H1 (cell line): Measurements from ENCODE around the gene RAVER2. TPM values are rescaled to one million over a fixed set of nuclear protein-coding genes. Genes with fewer than 3 reads are reported as not detected.

Experiments used
- CHD7 ChIP-seq: fragments of 300-600 bp; sonication (generic); IDR thresholded peaks from 2 replicates; pipeline ENCODE4 v1.7.1; 2012; ENCODE audit warnings: low read length, moderate library complexity, mild to moderate bottlenecking, inconsistent platforms; ENCODE audit not compliant: insufficient replicate concordance
- CREB1 ChIP-seq: IDR thresholded peaks from 2 replicates; pipeline ENCODE4 v1.6.1; 2012; ENCODE audit warnings: inconsistent platforms
- HDAC2 ChIP-seq, 2 experiments: fragments of 300-600 bp in 1 of 2; sonication (generic) in 1 of 2; IDR thresholded peaks; 2 replicates each; pipeline ENCODE4 v1.6.1; 2011 to 2012; ENCODE audit warnings: low read depth in 2 of 2, low read length in 2 of 2, mild to moderate bottlenecking in 2 of 2, moderate library complexity in 2 of 2, borderline replicate concordance in 1 of 2, inconsistent platforms in 1 of 2
- KDM4A ChIP-seq: IDR thresholded peaks from one replicate; pipeline ENCODE4 v1.7.1; 2012; ENCODE audit warnings: low read depth, mild to moderate bottlenecking, moderate library complexity, low read length, inconsistent platforms; ENCODE audit not compliant: severe bottlenecking
- MAFK ChIP-seq: IDR thresholded peaks from 2 replicates; pipeline ENCODE4 v1.6.1; 2012; ENCODE audit warnings: low read depth, mild to moderate bottlenecking, improper control_type of control experiment, low read length
- NANOG ChIP-seq: IDR thresholded peaks from 2 replicates; pipeline ENCODE4 v1.6.1; 2011; ENCODE audit warnings: low read length, low read depth, mild to moderate bottlenecking, inconsistent platforms; ENCODE audit not compliant: insufficient read depth, poor library complexity, severe bottlenecking
- TCF12 ChIP-seq: IDR thresholded peaks from 2 replicates; pipeline ENCODE4 v1.6.1; 2011; ENCODE audit warnings: low read depth, mild to moderate bottlenecking, low read length
- polyA plus RNA-seq, 7 experiments: library from polyadenylated mRNA; depleted of rRNA in 3 of 7; stranded (reverse) in 5 of 7; unstranded in 2 of 7; fragments of >200 nt in 5 of 7; fragments of 200-250 nt in 2 of 7; gene quantifications; 1 replicate in 5 of 7; 2 replicates in 1 of 7; 4 replicates in 1 of 7; pipeline versions ENCODE4 v1.2.1 to v1.2.3, GENCODE V29; 2011 to 2013; ENCODE audit warnings: missing spikeins in 2 of 7, mixed read lengths in 2 of 7
- total RNA-seq: library from RNA; stranded (reverse); fragmentation: NEBNext Ultra II Directional; extraction: Animal tissue kit (Norgen Biotek cat#: 25700); gene quantifications from 2 replicates; pipeline ENCODE4 v1.2.1, GENCODE V29; 2021

RAVER2 gene
- total and polyA plus RNA-seq, 2 of the 8 experiments (the other 6 are each of a cell fraction or from before 2014, with no cell fraction given), result 10.5 to 19.5 TPM

GRCh38 chr1:64839261-64839660, 94.4 kb downstream of the RAVER2 start (continued):
- TF ChIP-seq CHD7 (no peak), CREB1 (no peak), KDM4A (no peak), NANOG (no peak), MAFK (no peak), TCF12 (no peak), HDAC2 (IDR thresholded peaks at IDR 0.05; ENCODE audit: borderline replicate concordance in 1 of 2, low read depth in 2 of 2, low read length in 2 of 2) (no peak)
